GM12878 (cell line): ENCODE results near the gene ANKRD11. TPM values are rescaled to one million over a fixed set of nuclear protein-coding genes. Genes with fewer than 3 reads are reported as not detected.

Experiments
- ATAC-seq: fragments of 200-7000 bp; cut with Tn5 transposase; 3 replicates; pipeline ENCODE4 v1.9.1; 2020; ENCODE audit warnings: mild to moderate bottlenecking, moderate library complexity
- BruUV-seq: library from RNA; stranded (reverse); fragments of 400-500 nt; replicated peaks from 2 replicates; lab custom pipeline; 2021; lab: Mats Ljungman, UMichigan
- CTCF ChIA-PET: fragments of 300-600 bp; sonication (Branson Sonifier 250); formaldehyde crosslinking; extraction: SDS; loops from one replicate; lab custom pipeline; 2021; ENCODE audit warnings: inconsistent platforms; lab: Yijun Ruan, JAX
- POLR2A ChIA-PET: fragments of 350-600 bp; formaldehyde crosslinking; extraction: SDS; loops from one replicate; lab custom pipeline; 2021; ENCODE audit warnings: inconsistent platforms; lab: Charles Lee
- RAD21 ChIA-PET: fragments of 300-600 bp; sonication (Branson Sonifier 250); formaldehyde crosslinking; loops from one replicate; lab custom pipeline; 2023; ENCODE audit warnings: antibody characterized with exemption; ENCODE audit not compliant: unreplicated experiment; lab: Charles Lee
- SMC1A ChIA-PET: fragments of 300-600 bp; sonication (Branson Sonifier 250); formaldehyde crosslinking; loops from one replicate; lab custom pipeline; 2023; ENCODE audit not compliant: unreplicated experiment, uncharacterized antibody; lab: Charles Lee
- DNase-seq: peaks from one replicate; pipeline ENCODE4 v3.0.0-alpha.2; 2011; ENCODE audit warnings: low read depth, low spot score
- FAIRE-seq: peaks from 3 replicates; lab custom pipeline; 2011; peaks lifted over from hg19 to GRCh38; lab: Jason Lieb, UNC
- H2AFZ ChIP-seq: 2 replicates; pipeline ENCODE4 v1.6.0; 2011; ENCODE audit warnings: low read depth, low read length, control low read depth; ENCODE audit not compliant: control insufficient read depth
- H3K27ac ChIP-seq: 2 replicates; pipeline ENCODE4 v1.5.1; 2011; ENCODE audit warnings: control low read depth; ENCODE audit not compliant: control insufficient read depth, insufficient read depth
- H3K27me3 ChIP-seq, 2 experiments: replicated peaks in 1 of 2; 2 replicates each; pipeline versions ENCODE4 v1.6.0 to v1.6.1; 2011; ENCODE audit warnings: low read length in 1 of 2; ENCODE audit not compliant: control insufficient read depth in 2 of 2, insufficient read depth in 2 of 2
- H3K36me3 ChIP-seq, 2 experiments: 2 replicates each; pipeline ENCODE4 v1.5.1; 2011; ENCODE audit warnings: low read length in 1 of 2; ENCODE audit not compliant: control insufficient read depth in 2 of 2, insufficient read depth in 2 of 2
- H3K4me1 ChIP-seq: 2 replicates; pipeline ENCODE4 v1.6.1; 2011; ENCODE audit warnings: mild to moderate bottlenecking, low read length, moderate library complexity, mixed read lengths; ENCODE audit not compliant: control insufficient read depth, insufficient read depth
- H3K4me2 ChIP-seq: 2 replicates; pipeline ENCODE4 v1.6.0; 2011; ENCODE audit warnings: control low read depth; ENCODE audit not compliant: control insufficient read depth, insufficient read depth
- H3K4me3 ChIP-seq: fragments of 200-600 bp; sonication (generic); 2 replicates; pipeline ENCODE4 v1.5.1; 2016
- H3K79me2 ChIP-seq: 2 replicates; pipeline ENCODE4 v1.6.0; 2011; ENCODE audit warnings: low read length; ENCODE audit not compliant: control insufficient read depth, insufficient read depth
- H3K9ac ChIP-seq: 2 replicates; pipeline ENCODE4 v1.8.0; 2011; ENCODE audit warnings: low read length, control low read depth, mixed read lengths; ENCODE audit not compliant: control insufficient read depth, insufficient read depth
- H3K9me3 ChIP-seq: replicated peaks from 3 replicates; pipeline ENCODE4 v1.5.1; 2011; ENCODE audit warnings: mild to moderate bottlenecking, low read length; ENCODE audit not compliant: control insufficient read depth, insufficient read depth
- H4K20me1 ChIP-seq: 2 replicates; pipeline ENCODE4 v1.6.0; 2011; ENCODE audit not compliant: control insufficient read depth, insufficient read depth
- BCL11A ChIP-seq: IDR thresholded peaks from 2 replicates; pipeline ENCODE4 v1.6.1; 2011; ENCODE audit warnings: low read depth, low read length
- HSF1 ChIP-seq: fragments of 150-350 bp; IDR thresholded peaks from 2 replicates; pipeline ENCODE4 v1.6.1; 2014; ENCODE audit warnings: mild to moderate bottlenecking, low read depth, low read length
- SUZ12 ChIP-seq: fragments of 200-600 bp; sonication (generic); IDR thresholded peaks from one replicate; pipeline ENCODE4 v1.6.1; 2018; ENCODE audit warnings: antibody characterized with exemption, mild to moderate bottlenecking; ENCODE audit not compliant: unreplicated experiment
- ZSCAN29 ChIP-seq: fragments of 450-650 bp; IDR thresholded peaks from 2 replicates; pipeline ENCODE4 v1.6.1; 2017; ENCODE audit warnings: mild to moderate bottlenecking, moderate library complexity
- WGBS: methylation state at CpG from one replicate; pipeline ENCODE4 v1.1.6; 2016; ENCODE audit warnings: low lambda C conversion rate; ENCODE audit not compliant: insufficient replicate concordance, insufficient coverage; ENCODE audit errors: missing lambda C conversion rate; 5-methylcytosine and 5-hydroxymethylcytosine counted together
- in situ Hi-C: fragments of 300-500 bp; cut with MboI; formaldehyde crosslinking; loops from 9 replicates; pipeline ENCODE4 v1.14.3; 2018; ENCODE audit warnings: mixed read lengths
- intact Hi-C: fragments of 100-400 bp; cut with micrococcal nuclease; formaldehyde crosslinking; loops from one replicate; pipeline ENCODE4 v1.14.2; 2022; ENCODE audit not compliant: unreplicated experiment
- polyA plus RNA-seq, 11 experiments: library from polyadenylated mRNA; depleted of rRNA in 4 of 11; unstranded in 6 of 11; stranded (reverse) in 5 of 11; fragments of >200 nt; fragmentation: Nextera tagmentation in 4 of 11; fragmentation: Illumina TruSeq in 1 of 11; extraction: Ambion mirVana in 4 of 11; extraction: Trizol in 1 of 11; gene quantifications; 1 replicate in 1 of 11; 2 replicates in 10 of 11; pipeline versions ENCODE4 v1.2.1 to v1.2.3, GENCODE V29; 2011 to 2016; ENCODE audit warnings: inconsistent platforms in 2 of 11, missing spikeins in 2 of 11, low read depth in 1 of 11
- total RNA-seq, 4 experiments: library from RNA; depleted of rRNA in 3 of 4; stranded (reverse); fragments of >200 nt in 3 of 4; fragmentation: Illumina TruSeq in 1 of 4; extraction: Trizol in 1 of 4; gene quantifications; 2 replicates each; pipeline versions ENCODE4 v1.2.1 to v1.2.3, GENCODE V29; 2013 to 2021
- TF ChIP-seq, protein P1 (sequence below): IDR thresholded peaks from 2 replicates; pipeline ENCODE4 v1.6.1; 2012; ENCODE audit warnings: mild to moderate bottlenecking, low read depth, low read length

The ANKRD11 gene
- total and polyA plus RNA-seq, 10 of the 15 experiments (the other 5 are each of a cell fraction or from before 2014, with no cell fraction given) = 5.1 to 103 (median 27.4) TPM

GRCh38 chr16:89286096-89286495 lies 204.3 kb downstream of the ANKRD11 start:
- H4K20me1 ChIP-seq = peaks cover 3% of the 10 kb centered on the region; the same call in 1 of the 2 replicates
- H3K36me3 ChIP-seq = peaks cover 37 to 49% of the 10 kb centered on the region in 2 experiments
- TF ChIP-seq, protein P1, sequence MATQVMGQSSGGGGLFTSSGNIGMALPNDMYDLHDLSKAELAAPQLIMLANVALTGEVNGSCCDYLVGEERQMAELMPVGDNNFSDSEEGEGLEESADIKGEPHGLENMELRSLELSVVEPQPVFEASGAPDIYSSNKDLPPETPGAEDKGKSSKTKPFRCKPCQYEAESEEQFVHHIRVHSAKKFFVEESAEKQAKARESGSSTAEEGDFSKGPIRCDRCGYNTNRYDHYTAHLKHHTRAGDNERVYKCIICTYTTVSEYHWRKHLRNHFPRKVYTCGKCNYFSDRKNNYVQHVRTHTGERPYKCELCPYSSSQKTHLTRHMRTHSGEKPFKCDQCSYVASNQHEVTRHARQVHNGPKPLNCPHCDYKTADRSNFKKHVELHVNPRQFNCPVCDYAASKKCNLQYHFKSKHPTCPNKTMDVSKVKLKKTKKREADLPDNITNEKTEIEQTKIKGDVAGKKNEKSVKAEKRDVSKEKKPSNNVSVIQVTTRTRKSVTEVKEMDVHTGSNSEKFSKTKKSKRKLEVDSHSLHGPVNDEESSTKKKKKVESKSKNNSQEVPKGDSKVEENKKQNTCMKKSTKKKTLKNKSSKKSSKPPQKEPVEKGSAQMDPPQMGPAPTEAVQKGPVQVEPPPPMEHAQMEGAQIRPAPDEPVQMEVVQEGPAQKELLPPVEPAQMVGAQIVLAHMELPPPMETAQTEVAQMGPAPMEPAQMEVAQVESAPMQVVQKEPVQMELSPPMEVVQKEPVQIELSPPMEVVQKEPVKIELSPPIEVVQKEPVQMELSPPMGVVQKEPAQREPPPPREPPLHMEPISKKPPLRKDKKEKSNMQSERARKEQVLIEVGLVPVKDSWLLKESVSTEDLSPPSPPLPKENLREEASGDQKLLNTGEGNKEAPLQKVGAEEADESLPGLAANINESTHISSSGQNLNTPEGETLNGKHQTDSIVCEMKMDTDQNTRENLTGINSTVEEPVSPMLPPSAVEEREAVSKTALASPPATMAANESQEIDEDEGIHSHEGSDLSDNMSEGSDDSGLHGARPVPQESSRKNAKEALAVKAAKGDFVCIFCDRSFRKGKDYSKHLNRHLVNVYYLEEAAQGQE = no peak
- H2AFZ ChIP-seq = no peak overlapping the region
- ChIA-PET SMC1A (no interaction called here), CTCF (no interaction called here), POLR2A (no interaction called here), RAD21 (no interaction called here)
- WGBS = 94% methylated on average over 24 of the region's 25 CpGs
- no peaks in the 10 kb centered on the region for H3K4me1 ChIP-seq
- no peak for FAIRE-seq
- DNase-seq = no peak
- no TSS peak for BruUV-seq
- intact Hi-C loops (no loop called here), in situ Hi-C loops (no loop called here)
- H3K4me2 ChIP-seq = no peak overlapping the region
- no peaks in the 10 kb centered on the region for H3K9me3 ChIP-seq
- no peak overlapping the region for H3K4me3 ChIP-seq
- H3K27me3 ChIP-seq = no peaks in the 10 kb centered on the region
- H3K79me2 ChIP-seq = no peaks in the 10 kb centered on the region
- H3K27ac ChIP-seq = no peak overlapping the region
- H3K9ac ChIP-seq = no peak overlapping the region
- no peak for ATAC-seq

- Histone ChIP-seq H3K4me3 (no peak overlapping the region), H3K27me3 (no peaks in the 10 kb centered on the region), H4K20me1 (peaks cover 3% of the 10 kb centered on the region; the same call in 1 of the 2 replicates), H3K4me1 (no peaks in the 10 kb centered on the region), H2AFZ (no peak overlapping the region), H3K4me2 (no peak overlapping the region), H3K27ac (no peak overlapping the region), H3K9ac (no peak overlapping the region), H3K9me3 (no peaks in the 10 kb centered on the region), H3K36me3 (peaks cover 37 to 46% of the 10 kb centered on the region in 2 experiments), H3K79me2 (no peaks in the 10 kb centered on the region)
- FAIRE-seq (no peak), DNase-seq (no peak), ATAC-seq (no peak)
- BruUV-seq = no TSS peak
- ChIA-PET SMC1A (no interaction called here), POLR2A (no interaction called here), CTCF (no interaction called here), RAD21 (no interaction called here)
- intact Hi-C loops (no loop called here), in situ Hi-C loops (no loop called here)
- WGBS = 98% methylated on average over 17 of the region's 17 CpGs
- TF ChIP-seq SUZ12 = no peak
- no peak for TF ChIP-seq BCL11A
- TF ChIP-seq HSF1 = no peak
- TF ChIP-seq ZSCAN29 = no peak
Measured at GRCh38 chr16:89285381-89285780, 205.0 kb downstream of the ANKRD11 start.
